Liver (tissue), 3 donors: Measurements from ENCODE around the gene SNAPIN.

Experiments
- CTCF ChIP-seq: fragments of 150-350 bp; IDR thresholded peaks from 2 replicates; pipeline ENCODE4 v1.5.1; 2017; ENCODE audit warnings: improper control_type of control experiment, low read depth, low read length; ENCODE audit not compliant: missing input control
- EGR1 ChIP-seq, 2 donors: IDR thresholded peaks; 2 replicates each; pipeline ENCODE4 v1.6.1; 2016 to 2018; ENCODE audit warnings: antibody characterized with exemption in 2 of 2, low read depth in 2 of 2
- FOXA1 ChIP-seq: IDR thresholded peaks from 2 replicates; pipeline ENCODE4 v1.6.1; 2016; ENCODE audit warnings: antibody characterized with exemption
- JUND ChIP-seq, 2 donors: IDR thresholded peaks; 2 replicates each; pipeline ENCODE4 v1.6.1; 2016; ENCODE audit warnings: antibody characterized with exemption in 2 of 2
- MAX ChIP-seq: IDR thresholded peaks from 2 replicates; pipeline ENCODE4 v1.6.1; 2016; ENCODE audit warnings: antibody characterized with exemption
- RAD21 ChIP-seq, 2 donors: IDR thresholded peaks; 2 replicates each; pipeline ENCODE4 v1.6.1; 2016; ENCODE audit warnings: antibody characterized with exemption in 2 of 2, mild to moderate bottlenecking in 2 of 2
- REST ChIP-seq: IDR thresholded peaks from 2 replicates; pipeline ENCODE4 v1.6.1; 2016; ENCODE audit warnings: antibody characterized with exemption, mild to moderate bottlenecking
- SP1 ChIP-seq: IDR thresholded peaks from 2 replicates; pipeline ENCODE4 v1.6.1; 2018; ENCODE audit warnings: antibody characterized with exemption, mild to moderate bottlenecking
- donor health status: healthy.
- donor health status: healthy.

- TF ChIP-seq JUND (IDR thresholded peaks at IDR 0.05), result no peak
- no peak for TF ChIP-seq REST
- no peak for TF ChIP-seq CTCF
- TF ChIP-seq SP1, result no peak
- TF ChIP-seq MAX, result no peak
- no peak for TF ChIP-seq RAD21 (IDR thresholded peaks at IDR 0.05)
- no peak for TF ChIP-seq EGR1 (IDR thresholded peaks at IDR 0.05; ENCODE audit: low read depth in 2 of 2)
- no peak for TF ChIP-seq FOXA1
Observed at GRCh38 chr1:153623101-153623500, 35.4 kb upstream of the SNAPIN start.
